Epithelial cell of esophagus (primary cell): ENCODE data around the gene RNASEL.

Source experiments
- DNase-seq: peaks from one replicate; pipeline ENCODE4 v3.0.0; 2010; ENCODE audit warnings: low read depth
- H3K4me3 ChIP-seq: 2 replicates; pipeline ENCODE4 v1.5.1; 2011; ENCODE audit warnings: mild to moderate bottlenecking, low read length, control low read depth
- TF ChIP-seq, protein P1 (sequence below): IDR thresholded peaks from 2 replicates; pipeline ENCODE4 v1.5.1; 2011; ENCODE audit warnings: low read depth, mild to moderate bottlenecking, low read length, control low read depth, inconsistent platforms; ENCODE audit not compliant: insufficient read depth; ENCODE audit errors: missing control alignments

The RNASEL gene

DNA sequence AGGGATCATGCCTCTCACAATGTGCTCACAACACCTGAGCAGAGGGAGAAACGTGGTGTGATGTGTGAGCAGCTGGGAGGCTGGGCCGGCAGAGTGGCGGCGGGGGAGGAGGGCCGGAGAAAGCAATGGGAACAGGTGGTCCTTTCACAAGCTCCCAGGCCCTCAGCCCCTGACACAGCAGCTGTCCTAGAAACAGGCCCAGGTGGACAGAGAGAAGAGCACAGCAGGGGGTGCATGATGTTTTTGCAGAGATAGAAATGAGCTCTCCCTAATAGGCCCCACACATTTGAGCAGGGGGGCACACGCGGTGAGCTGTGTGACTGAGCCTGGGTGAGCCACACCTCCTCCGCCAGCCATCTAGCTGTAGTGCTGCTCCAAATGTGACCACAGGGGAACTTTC, 22.7 kb upstream of the RNASEL start:
- DNase-seq, result no peak
- H3K4me3 ChIP-seq, result no peak overlapping the region
- TF ChIP-seq, protein P1, sequence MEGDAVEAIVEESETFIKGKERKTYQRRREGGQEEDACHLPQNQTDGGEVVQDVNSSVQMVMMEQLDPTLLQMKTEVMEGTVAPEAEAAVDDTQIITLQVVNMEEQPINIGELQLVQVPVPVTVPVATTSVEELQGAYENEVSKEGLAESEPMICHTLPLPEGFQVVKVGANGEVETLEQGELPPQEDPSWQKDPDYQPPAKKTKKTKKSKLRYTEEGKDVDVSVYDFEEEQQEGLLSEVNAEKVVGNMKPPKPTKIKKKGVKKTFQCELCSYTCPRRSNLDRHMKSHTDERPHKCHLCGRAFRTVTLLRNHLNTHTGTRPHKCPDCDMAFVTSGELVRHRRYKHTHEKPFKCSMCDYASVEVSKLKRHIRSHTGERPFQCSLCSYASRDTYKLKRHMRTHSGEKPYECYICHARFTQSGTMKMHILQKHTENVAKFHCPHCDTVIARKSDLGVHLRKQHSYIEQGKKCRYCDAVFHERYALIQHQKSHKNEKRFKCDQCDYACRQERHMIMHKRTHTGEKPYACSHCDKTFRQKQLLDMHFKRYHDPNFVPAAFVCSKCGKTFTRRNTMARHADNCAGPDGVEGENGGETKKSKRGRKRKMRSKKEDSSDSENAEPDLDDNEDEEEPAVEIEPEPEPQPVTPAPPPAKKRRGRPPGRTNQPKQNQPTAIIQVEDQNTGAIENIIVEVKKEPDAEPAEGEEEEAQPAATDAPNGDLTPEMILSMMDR, result no peak

DNA sequence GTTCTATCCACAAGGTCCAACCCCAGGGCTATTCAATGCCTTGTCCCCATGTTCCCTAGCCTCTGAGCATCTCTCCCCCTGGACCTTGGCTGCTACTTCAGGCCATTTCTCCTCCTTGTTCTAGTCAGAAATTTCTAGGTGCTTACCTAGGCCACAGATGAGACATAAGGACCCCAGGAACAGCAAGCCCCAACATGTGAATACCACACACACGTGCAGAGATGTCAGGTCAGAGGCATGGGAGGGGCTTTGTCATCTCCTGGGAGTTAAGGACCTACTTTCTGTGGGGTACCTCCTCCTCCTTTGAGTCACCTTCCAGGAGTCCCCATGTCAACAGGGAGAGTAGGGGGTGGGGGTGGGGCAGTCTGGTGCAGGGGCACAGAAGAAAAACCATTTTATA, 22.3 kb upstream of the RNASEL start:
- TF ChIP-seq, protein P1, result no peak
- no peak overlapping the region for H3K4me3 ChIP-seq
- no peak for DNase-seq

DNA sequence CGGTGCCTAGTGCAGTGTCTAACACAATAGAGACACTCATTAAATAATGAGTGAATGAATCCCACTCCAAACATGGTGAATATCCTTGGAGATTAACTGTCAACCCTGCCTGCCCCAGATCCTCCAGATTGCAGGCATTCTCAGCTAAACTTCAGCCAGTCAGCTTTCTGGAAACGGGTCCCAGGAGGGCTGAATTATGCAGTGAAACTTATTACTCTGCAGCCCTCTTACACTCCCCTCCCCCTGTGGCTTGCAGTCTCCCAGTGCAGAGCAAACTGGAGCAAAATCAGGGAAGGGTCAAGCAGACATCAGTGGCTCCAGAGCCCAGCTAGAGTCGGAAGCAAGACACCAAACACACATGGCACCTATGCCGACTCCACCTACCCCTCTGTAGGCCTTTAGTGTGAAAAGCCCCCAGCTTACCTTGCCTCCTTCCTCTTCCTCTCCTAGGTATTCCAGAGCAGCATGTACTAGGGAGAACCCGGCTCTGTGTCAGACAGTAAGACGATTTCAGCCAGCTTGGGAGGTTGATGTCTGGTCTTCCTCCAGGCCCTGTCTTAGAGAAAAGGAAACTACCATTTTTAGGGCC, 21.6 kb upstream of the RNASEL start:
- TF ChIP-seq, protein P1, result no peak
- H3K4me3 ChIP-seq, result no peak overlapping the region

DNA sequence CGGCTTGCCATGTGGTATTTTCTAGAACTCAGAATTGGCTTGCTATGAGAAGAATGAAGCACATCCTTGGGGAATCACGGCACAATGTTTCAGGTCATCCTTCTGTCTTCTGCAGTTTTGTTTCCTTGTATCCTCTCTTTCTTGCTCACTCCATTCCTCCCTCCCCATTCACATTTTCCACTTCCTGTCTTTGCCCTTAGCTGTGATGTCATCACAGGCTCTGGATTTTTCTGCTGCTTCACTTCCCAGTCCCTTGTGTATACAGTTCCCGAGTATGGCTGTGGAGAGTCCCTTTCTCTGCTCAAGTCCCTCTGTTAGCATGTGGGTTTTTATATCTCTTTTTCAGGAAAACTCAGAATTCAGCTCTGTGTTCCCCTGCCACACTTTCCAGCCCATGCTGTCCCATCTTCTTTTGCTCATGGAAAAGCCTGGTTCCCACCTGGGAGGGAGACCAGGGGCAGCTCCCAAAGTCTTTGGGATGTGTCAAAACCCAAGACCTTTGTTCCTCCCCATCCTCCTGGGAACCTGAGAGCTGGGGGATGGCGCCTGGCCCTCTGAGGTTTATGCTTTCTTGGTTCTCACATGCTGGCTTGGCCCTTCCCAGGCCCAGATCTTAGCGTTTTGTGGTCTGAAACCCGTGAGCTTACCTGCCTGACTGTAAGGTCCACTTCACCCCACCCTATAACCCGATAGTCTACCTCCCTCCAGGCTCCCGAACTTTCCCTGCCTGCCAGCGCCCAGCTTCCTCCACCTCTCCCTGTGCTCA, 20.0 kb upstream of the RNASEL start:
- TF ChIP-seq, protein P1, result no peak
- peak; percentile 28 for DNase-seq
- no peak overlapping the region for H3K4me3 ChIP-seq

More for the DNA sequence above, 21.6 kb upstream of the RNASEL start:
- DNase-seq, result no peak

DNA sequence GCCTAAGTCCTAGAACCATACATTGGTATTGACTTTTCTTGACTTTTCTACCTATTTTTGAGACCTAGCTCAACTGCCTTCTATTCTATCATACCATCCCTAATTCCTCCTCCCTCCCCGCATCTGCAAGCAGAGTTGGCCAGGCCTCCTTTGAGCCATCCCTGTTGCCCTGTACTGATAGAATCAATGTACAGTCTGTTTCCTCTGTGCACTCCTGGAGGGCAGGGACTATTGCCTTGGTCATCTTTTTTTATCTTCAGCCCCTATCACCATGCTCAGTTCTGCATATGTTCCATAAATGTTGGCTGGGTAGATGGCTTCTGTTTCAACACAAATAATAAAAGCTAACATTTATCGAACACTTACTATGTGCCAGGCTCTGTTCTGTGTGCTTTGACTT, 19.2 kb upstream of the RNASEL start:
- DNase-seq, result no peak
- no peak overlapping the region for H3K4me3 ChIP-seq
- TF ChIP-seq, protein P1, result no peak

DNA sequence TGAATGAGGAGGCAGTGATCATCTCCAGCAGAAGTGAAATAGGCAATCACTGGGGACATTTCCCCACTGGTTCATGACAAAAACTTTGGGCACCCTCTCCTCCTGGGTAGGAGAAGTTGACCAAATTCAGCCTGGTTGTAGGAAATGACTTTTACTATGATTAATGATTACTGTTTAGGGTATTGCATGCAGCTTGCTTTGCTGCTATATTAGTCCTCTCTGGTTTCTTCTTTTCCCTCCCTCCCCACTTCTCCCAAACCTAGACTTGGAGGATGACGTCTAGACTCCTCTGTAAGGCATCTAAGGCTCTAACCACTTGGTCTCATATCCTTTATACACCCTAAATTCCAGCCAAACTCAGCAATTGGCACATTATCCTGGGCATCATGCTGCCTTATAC, 18.5 kb upstream of the RNASEL start:
- no peak overlapping the region for H3K4me3 ChIP-seq
- no peak for DNase-seq
- TF ChIP-seq, protein P1, result no peak
